GM19099 (cell line): ENCODE results near the gene JCAD.

Experiments used
- POLR2A ChIP-seq: IDR thresholded peaks from 3 replicates; pipeline ENCODE4 v1.6.1; 2011; ENCODE audit warnings: low read depth; ENCODE audit not compliant: insufficient read length; ENCODE audit errors: extremely low read depth

The JCAD gene

DNA sequence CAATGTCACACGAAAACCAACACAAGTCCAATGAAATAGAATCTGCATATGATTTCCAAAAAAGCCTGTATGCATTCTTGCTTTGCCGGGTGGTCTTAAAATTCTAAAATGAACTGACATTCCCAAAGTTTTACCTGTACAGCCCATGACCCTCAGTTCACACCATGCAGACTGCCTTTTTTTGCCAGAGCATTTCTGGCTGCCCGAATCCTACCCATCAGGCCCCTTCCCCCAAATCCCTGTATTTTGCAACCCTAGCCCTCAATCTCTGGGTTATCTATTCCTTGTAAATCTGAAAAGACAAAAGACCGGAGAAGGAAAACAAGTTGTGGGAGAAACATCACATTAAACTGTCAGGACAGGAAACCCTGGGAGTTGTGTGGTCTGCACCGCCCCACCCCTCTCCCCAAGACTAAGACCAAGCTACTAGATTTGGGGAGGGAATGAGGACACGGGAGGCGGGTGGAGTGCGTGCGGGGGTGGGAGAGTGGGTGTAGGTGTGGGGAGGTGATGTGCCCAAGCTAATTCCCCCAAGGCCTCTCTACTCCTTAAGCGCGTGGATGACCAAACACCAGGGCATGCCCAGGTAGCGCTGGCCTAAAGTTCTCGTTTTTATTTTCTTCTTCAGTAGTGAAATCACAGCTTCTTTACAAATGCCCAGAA is 1.4 kb downstream of the JCAD start:
- TF ChIP-seq POLR2A = no peak

DNA sequence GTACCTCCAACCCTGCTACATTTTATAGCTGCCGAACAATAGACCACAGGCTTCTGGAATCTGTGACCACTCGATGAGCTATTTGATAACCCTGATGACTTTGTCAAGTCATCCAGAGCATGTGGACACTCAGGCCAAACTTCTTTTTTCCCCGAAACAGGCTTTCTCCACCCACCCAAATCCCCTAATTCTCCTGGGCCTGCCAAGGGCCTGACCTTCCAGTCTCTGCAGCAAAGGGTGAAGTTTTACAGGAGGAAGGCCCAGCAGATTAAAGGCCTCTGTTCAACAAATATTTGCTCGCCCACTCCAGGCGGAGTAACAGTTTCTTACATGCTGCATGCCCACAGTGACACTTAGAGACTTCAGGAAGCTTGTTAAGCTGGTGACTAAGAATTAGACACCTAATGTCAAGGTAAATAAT is 2.0 kb downstream of the JCAD start:
- no peak for TF ChIP-seq POLR2A

DNA sequence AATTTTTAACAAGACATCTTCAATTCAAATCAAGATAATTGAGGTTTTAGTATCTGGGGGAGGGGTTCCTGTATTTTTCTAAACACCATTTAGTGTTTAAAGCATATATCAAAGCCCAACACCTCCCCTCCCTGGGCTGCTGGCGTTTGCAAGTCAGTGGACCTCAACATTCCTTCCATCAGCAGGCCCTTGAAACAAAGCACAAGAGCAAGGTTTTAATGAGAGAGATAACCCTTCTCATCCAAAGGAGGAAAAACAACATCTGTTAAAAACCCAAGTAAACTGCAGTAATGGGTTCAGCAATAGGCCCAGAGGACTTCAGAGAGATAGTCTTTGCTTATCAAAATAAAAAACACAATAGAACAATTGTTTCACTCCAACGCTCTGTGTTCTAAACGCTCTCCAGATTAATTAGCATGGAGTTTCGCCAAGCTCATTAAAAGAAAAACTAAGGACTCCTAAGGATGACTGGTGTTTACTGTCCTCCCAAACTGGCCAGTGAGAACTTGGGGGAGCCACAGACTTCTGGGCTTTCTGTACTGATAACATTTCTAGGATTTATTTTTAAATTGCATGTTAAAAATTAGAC is 2.5 kb downstream of the JCAD start:
- no peak for TF ChIP-seq POLR2A

DNA sequence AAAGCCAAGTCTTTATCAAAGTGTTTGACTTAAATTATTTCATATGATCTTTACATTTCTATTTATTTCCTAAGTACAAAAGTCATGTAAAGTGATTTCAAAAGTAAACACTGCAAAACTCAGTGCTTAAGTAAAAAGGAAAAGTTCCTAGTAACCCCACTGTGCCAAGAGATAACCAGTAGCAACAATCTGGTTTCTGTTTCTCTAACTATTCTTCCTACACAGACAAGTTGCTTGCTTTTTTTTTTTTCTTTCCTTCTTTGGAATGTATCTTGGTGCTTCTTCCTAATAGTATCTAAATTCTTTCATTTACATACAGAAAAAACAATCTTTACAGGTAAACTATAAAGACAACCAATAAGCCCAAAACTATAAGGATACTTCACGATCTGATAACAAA is 3.1 kb downstream of the JCAD start:
- TF ChIP-seq POLR2A = no peak

DNA sequence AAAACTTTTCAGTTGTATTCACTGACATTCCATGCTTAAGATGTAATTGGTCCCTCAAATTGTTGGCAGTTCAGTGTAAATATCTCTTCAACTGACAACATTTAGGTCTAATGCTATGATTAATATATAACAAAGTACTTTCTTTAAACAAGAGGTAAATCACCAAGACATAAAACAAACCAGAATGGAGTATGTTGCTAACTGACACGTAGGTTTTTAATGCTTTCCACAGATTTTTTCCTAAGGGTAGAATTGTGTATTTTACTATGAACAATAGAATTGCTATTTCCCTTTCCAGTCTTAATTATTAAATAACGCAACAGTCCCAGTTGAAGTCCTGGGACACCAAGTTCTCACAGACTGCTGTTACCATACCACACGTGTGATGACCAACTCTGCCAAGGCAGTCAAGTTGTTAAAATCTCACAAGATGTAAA is 4.1 kb downstream of the JCAD start:
- no peak for TF ChIP-seq POLR2A

DNA sequence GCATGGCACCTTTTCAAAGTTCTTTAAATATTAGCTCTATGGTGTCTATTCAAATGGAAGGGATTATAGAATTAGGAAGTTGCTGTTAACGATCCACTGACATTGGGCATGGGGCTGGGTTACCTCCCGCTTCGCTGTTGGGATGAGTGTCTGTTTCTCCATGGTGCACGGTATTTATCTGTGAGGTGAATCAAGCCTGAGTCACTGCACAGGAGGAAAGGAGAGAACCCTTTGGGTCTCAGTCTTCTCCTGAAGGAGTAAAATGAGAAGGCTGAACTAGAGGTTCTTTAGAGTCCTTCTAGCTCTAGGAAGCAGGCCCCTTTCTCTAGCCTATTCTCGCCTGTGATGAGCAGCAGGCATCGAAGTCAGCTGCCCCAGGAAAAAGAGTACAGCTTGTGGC is 7.3 kb downstream of the JCAD start:
- no peak for TF ChIP-seq POLR2A

DNA sequence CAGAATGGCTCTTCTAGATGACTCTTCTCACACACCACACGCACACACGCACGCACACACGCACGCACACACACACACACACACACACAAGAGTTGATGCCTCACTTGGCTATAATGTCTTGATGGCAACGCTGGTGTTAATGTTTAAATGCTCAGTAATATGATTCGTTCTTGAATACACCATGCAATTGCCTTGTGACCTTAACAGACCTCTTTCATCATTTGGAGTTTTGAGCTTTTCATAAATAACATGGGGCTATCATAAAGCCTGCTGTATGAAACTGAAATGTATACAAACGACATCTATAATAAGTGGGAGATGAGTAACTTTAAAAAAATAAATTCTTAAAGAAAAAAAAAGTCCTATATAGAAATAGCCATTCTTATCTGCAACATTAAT is 8.2 kb downstream of the JCAD start:
- TF ChIP-seq POLR2A = no peak

DNA sequence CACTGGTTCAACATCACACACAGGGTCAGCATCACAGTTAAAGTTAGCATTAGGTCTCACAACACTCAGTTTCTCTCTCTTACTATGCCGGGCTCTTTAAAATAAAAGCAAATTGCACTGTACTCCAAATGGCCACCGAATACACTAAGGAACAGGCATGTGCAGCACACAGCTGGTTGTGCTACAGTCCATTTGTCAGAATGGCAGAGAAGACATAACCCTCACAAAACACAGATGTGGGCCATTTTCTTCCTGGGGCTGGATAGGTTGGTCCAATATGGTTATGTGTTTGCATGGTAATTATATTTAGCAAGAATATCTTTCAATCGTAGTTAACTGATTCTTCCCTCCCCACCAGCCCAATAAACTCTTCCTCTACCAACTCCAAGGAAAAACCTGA is 9.0 kb downstream of the JCAD start:
- TF ChIP-seq POLR2A = no peak

DNA sequence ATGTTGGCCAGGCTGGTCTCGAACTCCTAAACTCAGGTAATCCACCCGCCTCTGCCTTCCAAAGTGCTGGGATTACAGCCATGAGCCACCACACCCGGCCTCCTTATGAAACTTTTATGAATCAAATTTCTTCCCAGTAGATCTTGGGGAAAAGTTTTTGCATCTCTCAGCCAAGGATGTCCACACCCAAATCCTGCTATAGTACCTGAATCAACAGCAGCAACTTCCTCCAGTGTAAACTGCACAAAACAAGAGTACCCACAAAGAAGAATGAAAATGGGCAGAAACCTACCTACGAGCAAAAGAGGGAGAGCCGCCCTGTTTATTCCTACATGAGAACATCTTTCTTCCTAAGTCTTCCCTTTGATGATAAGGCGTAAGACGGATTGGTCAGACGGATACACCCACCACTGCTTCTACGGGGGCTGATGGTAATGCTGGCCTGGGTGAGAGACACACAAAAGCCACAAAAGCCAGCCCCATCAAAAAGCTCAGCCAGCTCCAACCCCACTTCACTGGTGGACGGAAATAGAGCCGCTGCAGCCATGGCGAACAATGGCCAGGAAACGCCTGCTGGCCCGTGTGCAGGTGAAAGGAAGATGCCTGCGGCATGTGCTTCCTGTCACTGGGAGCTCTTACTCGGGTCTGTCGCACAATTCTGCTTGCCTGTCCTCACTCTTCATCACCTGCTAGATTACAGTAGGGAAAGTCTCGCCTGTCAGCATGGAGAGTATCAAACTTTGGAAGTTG is 10.4 kb downstream of the JCAD start:
- no peak for TF ChIP-seq POLR2A

DNA sequence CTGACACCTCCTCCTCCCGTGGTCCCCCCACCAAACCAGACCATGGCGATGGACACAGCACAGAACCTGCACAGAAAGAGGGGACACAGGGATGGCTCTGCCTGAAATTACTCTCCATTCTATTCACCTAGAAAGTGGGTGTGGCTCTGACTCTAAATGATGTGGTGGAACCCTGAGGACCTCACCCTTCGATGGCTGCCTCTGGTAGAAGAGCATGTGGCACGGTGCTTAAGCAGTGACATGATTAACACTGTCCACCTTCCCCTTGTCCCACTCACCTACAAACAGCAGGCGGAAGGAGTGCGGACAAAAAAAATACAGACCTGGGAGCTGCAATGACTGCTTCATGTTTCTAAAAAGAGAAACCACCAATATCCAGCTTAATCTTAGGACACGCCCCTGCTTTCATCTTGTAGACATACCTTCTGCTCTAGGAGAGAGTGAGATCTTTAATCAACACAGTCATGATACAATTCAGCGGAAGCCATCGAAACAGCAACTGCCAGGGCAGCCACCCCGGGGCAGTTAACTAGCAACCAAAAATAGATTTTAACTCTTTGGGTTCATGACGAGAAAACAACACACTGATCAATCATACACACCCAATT is 11.4 kb downstream of the JCAD start:
- TF ChIP-seq POLR2A = no peak

DNA sequence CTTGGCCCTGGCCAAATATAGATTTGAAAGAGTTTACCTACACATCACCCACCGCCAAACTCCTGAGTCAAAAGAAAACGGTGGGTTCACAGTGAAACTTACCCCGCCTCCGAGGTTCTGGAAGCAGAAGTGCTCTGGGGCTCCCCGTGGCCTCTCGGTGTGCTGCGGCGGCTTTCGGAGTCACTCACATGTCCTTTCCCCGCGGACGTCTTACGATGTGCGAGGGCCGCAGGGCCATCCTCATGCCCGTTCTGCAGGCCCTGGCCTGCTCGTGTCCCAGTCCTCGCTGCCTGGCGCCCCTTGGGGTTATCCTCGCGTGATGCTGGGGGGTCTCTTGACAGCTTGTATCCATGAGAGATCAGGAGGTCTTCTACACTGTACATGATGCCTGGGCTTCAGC is 12.0 kb downstream of the JCAD start:
- TF ChIP-seq POLR2A = no peak

DNA sequence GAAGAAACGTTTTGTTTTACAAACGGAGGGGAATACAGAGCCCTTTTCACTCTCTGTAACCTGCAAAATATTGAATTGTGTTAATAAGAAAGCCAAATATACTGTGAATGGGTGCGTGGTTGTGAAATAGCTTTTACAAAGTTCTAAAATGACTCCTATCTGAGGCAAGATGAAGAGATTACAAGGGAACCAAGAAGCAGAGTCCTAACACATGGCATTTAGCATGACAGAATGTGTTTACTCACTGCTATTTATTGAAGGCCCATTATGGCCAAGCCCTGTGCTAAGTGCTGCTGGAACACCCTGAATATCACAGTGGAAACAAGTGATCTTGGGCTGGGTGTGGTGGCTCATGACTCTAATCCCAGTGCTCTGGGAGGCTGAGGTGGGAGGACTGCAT is 12.9 kb downstream of the JCAD start:
- no peak for TF ChIP-seq POLR2A

DNA sequence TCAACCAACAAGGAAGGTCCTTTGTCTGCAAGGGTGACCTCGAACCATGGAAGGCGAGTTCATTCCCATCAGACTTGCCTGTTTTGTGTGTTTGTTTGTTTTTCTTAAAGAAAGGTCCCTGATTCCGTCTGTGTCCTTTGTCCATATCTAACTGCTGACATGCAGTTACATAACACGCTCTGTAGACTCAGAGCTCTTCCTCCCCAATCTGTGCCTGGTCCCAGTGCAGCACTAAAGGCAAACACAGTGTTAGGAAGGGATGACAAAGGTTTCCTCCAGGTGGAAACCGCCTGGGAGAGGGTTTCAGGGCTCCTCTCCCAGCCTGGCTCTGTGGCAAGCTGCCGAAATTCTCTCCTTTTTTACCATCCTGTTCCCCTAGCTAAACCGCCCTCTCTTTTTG is 13.4 kb downstream of the JCAD start:
- no peak for TF ChIP-seq POLR2A

DNA sequence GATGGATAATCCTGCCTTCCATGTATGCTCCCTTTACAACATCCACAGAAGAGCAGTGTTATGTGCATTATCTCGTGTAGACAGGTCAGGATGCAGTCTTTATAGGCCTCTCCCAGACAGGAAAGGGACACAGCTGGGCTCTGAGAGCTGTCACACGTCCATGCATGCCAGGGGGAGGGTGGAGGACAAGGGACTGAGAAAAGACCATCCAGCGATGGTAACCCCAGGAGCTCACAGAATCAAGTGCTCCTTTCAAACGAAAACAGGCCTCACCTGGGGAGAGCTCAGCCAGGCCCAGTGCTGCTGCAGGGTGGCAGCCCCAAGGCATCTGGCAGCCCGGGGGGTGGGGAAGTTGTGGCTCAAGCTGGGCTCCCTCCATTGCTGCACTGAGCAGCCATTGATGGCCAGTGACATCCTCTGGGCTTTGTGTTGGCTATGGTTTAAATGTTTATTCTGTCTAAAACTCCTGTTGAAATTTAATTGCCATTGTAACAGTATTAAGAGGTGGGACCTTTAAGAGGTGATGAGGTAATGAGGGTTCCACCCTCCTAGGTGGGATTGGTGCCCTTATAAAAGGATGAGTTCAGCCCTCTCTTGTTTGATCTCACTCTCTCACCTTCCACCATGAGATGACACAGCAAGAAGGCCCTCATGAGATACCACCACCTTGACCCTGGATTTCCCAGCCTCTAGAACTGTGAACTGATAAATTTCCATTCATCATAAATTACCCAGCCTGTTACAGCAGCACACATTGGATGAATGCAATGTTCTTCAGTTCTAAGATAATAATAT is 15.7 kb downstream of the JCAD start:
- no peak for TF ChIP-seq POLR2A

DNA sequence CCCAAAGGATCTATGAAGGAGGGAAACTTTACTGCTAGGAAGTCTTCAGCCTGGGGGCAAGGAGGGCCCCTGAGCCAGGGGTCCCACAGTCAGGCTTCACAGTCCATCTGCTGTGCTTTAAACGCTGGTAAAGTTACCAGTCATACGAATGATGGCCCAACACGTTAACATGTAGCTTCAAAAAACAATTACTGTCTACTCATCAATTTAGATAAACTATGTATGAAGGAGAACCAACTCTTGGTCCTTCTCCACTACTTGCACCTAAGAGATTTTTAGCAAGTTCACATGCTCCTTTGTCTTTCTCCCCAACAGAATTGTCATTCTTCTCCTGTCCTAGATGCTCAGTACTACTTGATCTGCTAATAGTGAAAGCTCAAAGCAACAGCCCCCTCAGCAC is 16.6 kb downstream of the JCAD start:
- no peak for TF ChIP-seq POLR2A
